ENCODE results near the gene ATP8B4.

ATP8B4 gene

DNA sequence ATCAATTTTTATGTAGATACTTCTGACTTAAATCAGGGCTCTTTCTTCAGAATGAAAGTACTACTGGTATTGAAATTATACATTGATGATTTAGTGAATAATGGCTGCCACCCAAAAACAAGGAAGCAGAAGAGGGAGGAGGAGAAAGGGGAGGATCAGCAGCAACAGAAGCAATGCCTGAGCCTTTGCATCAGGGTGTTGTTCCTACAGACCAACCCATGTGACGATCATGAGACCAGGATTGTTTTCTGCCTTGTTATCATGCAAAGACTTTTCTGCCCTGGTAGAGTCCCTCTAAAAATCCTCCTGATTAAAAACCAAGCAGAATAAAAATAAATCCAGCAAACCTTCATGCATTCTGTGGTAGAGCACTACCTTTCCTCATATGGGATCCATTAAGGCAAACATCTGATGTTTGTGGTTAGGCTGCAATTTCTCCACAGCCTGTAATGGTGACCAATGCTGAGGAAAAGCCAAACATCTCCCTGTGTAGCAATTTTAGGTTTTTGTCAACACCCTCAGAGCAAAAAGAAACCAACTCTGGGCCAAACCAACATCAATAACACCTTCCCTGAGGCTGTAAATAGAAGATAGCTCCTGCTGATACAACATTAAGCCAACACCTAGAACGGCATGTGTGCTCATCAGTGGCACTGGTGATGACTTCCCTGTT, 191.7 kb downstream of the ATP8B4 start:
- no peak for TF ChIP-seq CTCF (conservative IDR thresholded peaks at IDR 0.05)

GRCh38 chr15:49926740-49927139, 192.3 kb downstream of the ATP8B4 start:
- TF ChIP-seq CTCF (conservative IDR thresholded peaks at IDR 0.05), result no peak
- H3K27ac ChIP-seq, result peak overlapping the region; percentile 63; the same call in 1 of the 2 replicates

More for the DNA sequence above, 191.7 kb downstream of the ATP8B4 start:
- peak overlapping the region; percentile 63; the same call in 1 of the 2 replicates for H3K27ac ChIP-seq

GRCh38 chr15:49923671-49924070, 195.4 kb downstream of the ATP8B4 start:
- no peak overlapping the region for H3K27ac ChIP-seq
- TF ChIP-seq CTCF (conservative IDR thresholded peaks at IDR 0.05), result no peak

DNA sequence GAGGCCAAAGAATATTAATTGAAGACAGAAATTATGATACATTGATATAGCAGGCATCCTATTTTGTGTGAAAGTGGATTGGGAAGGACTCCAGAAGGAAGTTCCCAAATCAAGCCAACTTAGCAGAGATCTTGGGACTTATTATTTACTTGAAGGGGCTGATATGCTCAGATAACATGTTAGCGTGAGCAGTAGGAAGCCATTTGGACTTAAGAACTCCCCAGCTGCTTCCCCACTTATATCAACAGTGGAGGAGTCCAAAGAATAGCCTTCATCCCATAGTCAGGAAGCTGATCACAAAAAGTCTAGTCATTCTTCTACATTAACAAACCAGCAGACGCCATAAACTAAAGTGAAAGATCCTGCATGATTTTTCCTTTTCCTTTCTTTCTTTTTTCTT, 200.0 kb downstream of the ATP8B4 start:
- H3K27ac ChIP-seq, result peak overlapping the region; percentile 30; the same call in 1 of the 2 replicates
- no peak for TF ChIP-seq CTCF (conservative IDR thresholded peaks at IDR 0.05)

DNA sequence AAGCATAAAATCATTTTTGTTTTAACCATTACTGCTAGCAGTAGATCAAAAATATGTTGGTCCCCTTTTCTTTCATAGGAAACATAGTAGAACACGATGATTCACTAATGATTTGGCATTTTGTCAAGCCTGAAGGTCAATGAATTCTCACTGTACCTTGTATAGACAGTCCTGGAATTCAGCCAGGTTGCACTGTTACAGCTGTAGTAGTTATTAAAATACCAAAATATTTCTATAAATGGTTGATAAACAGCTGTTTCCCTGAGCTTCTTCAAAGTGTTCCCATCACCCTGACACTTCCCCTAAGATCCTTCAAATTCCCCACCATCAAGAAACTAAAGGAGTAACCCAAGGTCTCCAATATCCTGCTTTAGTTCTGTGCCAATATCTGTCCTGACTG, 200.9 kb downstream of the ATP8B4 start:
- no peak for TF ChIP-seq CTCF (conservative IDR thresholded peaks at IDR 0.05)
- H3K27ac ChIP-seq, result peak overlapping the region; percentile 30; the same call in 1 of the 2 replicates

DNA sequence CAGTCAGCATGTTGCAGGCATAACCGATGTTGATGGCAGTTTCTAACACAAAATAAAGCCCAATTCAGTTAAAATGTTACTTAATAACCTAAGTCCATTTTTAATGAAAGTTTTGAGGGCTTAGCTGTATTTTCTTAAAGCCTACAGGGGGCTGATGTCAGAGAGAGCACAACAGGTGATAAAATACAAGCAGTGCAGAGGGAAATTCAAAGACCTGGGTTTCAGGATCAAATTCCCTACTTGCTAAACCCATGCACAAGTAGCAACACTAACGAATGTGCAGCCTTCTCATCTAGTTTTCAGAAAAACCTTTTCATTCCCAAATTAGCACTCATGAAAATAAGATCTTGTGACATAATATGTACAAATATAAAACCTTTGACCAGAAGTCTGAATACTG, 202.0 kb downstream of the ATP8B4 start:
- no peak for TF ChIP-seq CTCF (conservative IDR thresholded peaks at IDR 0.05)

DNA sequence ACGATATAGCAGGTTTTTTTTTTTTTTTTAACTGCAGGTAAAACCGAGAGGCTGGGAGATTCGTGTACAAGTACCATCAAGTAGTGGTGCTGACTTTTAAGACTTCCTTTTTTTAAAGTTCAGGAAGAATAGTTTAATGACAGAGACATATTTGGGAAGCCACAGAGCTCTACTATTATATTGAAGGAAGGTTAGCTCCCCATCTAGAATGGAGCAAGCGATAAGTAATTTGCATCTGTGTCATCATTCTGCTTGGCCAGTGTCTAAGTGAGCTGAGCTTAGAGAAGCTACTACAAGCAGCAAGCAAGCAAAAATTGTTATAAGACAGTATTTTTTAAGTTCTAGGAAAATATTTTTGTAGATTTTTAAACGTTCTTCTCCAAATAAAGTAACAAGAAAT, 203.2 kb downstream of the ATP8B4 start:
- no peak for TF ChIP-seq CTCF (conservative IDR thresholded peaks at IDR 0.05)
- H3K27ac ChIP-seq, result no peak overlapping the region

More for the DNA sequence above, 202.0 kb downstream of the ATP8B4 start:
- no peak overlapping the region for H3K27ac ChIP-seq

All from VCaP (cell line).